ENCODE results near the gene GPR107.

DNA sequence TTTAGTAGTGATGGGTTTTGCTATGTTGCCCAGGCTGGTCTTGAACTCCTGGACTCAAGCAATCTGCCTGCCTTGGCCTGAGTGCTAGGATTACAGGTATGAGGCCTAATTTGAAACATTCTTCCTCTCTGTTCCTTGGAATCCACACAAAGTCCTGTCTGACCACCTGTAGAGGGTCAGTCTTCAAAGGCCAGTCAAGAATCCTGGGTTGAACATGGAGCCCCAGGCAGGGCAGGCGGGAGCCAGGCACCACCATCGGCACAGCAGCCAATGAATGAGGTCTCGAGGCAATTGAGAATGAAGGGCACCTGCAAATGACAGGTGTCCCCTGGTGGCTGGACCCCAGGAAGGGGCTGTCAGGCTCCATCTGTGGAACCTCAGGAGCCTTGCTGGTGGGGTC is 101.1 kb downstream of the GPR107 start:
- no peak for TF ChIP-seq POLR2A (IDR thresholded peaks at IDR 0.05)
- TF ChIP-seq, protein P1, sequence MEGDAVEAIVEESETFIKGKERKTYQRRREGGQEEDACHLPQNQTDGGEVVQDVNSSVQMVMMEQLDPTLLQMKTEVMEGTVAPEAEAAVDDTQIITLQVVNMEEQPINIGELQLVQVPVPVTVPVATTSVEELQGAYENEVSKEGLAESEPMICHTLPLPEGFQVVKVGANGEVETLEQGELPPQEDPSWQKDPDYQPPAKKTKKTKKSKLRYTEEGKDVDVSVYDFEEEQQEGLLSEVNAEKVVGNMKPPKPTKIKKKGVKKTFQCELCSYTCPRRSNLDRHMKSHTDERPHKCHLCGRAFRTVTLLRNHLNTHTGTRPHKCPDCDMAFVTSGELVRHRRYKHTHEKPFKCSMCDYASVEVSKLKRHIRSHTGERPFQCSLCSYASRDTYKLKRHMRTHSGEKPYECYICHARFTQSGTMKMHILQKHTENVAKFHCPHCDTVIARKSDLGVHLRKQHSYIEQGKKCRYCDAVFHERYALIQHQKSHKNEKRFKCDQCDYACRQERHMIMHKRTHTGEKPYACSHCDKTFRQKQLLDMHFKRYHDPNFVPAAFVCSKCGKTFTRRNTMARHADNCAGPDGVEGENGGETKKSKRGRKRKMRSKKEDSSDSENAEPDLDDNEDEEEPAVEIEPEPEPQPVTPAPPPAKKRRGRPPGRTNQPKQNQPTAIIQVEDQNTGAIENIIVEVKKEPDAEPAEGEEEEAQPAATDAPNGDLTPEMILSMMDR (IDR thresholded peaks at IDR 0.05): no peak
